ENCODE data around the gene FILIP1L. TPM values are rescaled to one million over a fixed set of nuclear protein-coding genes. Genes with fewer than 3 reads are reported as not detected.
A peak's percentile ranks its signal among the peaks of the same experiment; 100 is the strongest.

FILIP1L gene
- total and polyA plus RNA-seq, 4 experiments from 2014 or later = 0.32 TPM; not detected in 3

DNA sequence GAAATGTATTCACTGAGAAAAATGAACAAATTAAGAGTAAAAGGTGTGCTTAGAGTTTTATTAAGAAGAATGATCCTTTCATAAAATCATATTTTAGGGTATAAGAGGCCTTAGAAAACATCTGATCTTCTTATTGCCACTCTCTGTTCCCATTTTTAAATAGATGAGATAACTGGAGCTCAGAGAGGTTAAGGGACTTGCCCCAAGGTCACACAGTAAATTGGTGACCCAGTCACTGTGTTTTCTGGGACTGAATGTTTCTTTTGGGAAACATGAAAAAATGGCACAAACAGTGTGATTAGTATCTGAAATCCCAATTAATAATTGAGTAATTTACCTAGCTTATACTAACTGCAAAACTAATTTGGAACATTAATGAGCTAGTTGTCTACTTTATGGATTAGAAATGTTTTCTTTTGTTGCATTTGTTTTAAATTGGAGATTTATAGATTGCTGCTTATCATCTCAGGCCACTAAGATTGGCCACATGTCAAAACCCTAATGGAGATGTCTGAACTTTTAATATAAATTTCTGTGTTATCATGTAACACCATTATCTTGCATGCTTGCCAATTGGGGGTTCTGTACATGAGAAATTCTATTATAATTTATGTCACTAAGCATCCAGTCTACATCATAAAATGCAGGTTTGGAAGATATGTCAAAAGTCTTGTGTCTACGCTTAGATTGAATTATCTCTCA is 231.7 kb downstream of the FILIP1L start:
- peaks cover 0 to 1% (median 0%) of the 10 kb centered on the region in 8 donors for H3K9me3 Mint-ChIP-seq

DNA sequence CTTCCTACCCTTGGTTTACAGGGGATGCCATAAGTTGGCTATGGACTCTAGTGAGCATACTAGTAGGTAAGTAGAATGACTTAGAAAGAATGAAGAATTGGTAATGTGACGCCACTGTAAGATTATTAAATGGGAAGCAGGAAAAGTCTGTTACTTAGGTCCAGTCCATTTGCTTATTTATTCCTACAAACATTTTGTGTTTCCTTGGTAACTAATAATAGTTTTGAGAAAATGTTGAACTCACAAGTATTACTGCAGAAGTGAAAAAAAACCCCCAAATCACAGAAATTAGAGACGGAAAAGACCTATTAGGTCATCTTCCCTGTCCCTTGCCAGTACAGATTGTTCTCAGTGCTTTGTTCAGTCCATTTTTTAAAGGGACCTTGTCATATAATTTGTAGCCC is 233.2 kb downstream of the FILIP1L start:
- Mint-ChIP-seq H3K27ac (no peak overlapping the region), H3K9me3 (peaks cover 0 to 1% (median 0%) of the 10 kb centered on the region in 8 donors)

More for the DNA sequence above, 231.7 kb downstream of the FILIP1L start:
- Histone ChIP-seq H3K36me3 (ENCODE audit: insufficient read depth, low read length) (no peaks in the 10 kb centered on the region), H3K9me3 (ENCODE audit: control insufficient read depth in 1 of 2, low read length in 2 of 2) (no peaks in the 10 kb centered on the region), H3K4me3 (ENCODE audit: low read length in 2 of 2) (no peak overlapping the region), H3K27ac (ENCODE audit: low read depth, low read length) (no peak overlapping the region), H3K27me3 (ENCODE audit: insufficient read depth, low read length) (no peaks in the 10 kb centered on the region), H3K4me1 (ENCODE audit: insufficient read depth, low read length) (peaks cover 18% of the 10 kb centered on the region)
- ChIA-PET POLR2A (ENCODE audit: partially characterized antibody) (no interaction called here), CTCF (ENCODE audit: partially characterized antibody) (no interaction called here)
- Mint-ChIP-seq H3K4me3 (no peak overlapping the region), H3K27ac (peak overlapping the region in 1 of 7 donors; percentile 26), H3K27me3 (no peaks in the 10 kb centered on the region), H3K4me1 (peaks cover 23 to 43% (median 27%) of the 10 kb centered on the region in 4 donors), H3K36me3 (peaks cover 0 to 6% of the 10 kb centered on the region in 2 donors)
- intact Hi-C loops (cut with micrococcal nuclease) = no loop called here
- DNase-seq = no peak

DNA sequence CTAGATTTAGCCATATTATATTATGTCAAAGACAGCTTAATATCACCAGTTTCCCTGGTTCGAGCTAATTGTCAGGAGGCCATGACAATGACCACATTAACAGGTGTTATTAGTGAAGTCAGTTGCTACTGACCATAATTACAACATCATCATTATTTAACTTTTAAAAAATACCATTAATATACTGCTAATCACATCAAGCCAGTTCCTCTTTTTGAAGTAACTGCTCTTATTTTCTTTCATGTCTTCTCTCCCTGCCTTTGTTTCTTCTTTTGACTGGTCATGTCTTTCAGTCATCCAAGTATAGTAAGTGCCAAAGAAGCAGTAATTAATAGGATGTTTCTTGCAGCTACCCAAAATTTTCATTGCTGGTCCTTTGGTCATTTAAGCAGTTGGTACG is 235.0 kb downstream of the FILIP1L start:
- Mint-ChIP-seq H3K9me3 (peaks cover 0 to 1% (median 0%) of the 10 kb centered on the region in 8 donors), H3K27me3 (no peaks in the 10 kb centered on the region), H3K4me3 (peak overlapping the region in 1 of 8 donors; percentile 18), H3K4me1 (peaks cover 13 to 41% (median 18%) of the 10 kb centered on the region in 4 donors), H3K36me3 (no peaks in the 10 kb centered on the region), H3K27ac (no peak overlapping the region)
- intact Hi-C loops (cut with micrococcal nuclease) = loop anchor here (5.0 kb wide), 1 partner anchor 62 kb away; the partner anchor contains the start of gene CMSS1
- no peaks in the 10 kb centered on the region for H3K36me3 ChIP-seq (ENCODE audit: insufficient read depth, low read length)
- H3K27ac ChIP-seq (ENCODE audit: low read depth, low read length) = no peak overlapping the region
- CTCF ChIA-PET (ENCODE audit: partially characterized antibody) = interaction anchor here (1.1 kb wide), 1 partner anchor 15 kb away, joined by 3 read pairs; no protein-coding TSS in a partner anchor
- H3K27me3 ChIP-seq (ENCODE audit: insufficient read depth, low read length) = no peaks in the 10 kb centered on the region
- POLR2A ChIA-PET (ENCODE audit: partially characterized antibody) = no interaction called here
- H3K9me3 ChIP-seq (ENCODE audit: control insufficient read depth in 1 of 2, low read length in 2 of 2) = no peaks in the 10 kb centered on the region
- DNase-seq = no peak
- no peak overlapping the region for H3K4me3 ChIP-seq (ENCODE audit: low read length in 2 of 2)
- peaks cover 25% of the 10 kb centered on the region for H3K4me1 ChIP-seq (ENCODE audit: insufficient read depth, low read length)

More for the DNA sequence above, 233.2 kb downstream of the FILIP1L start:
- CTCF ChIA-PET (ENCODE audit: partially characterized antibody) = interaction anchor here (1.0 kb wide), 1 partner anchor 49 kb away, joined by 3 read pairs; no protein-coding TSS in a partner anchor
- no peaks in the 10 kb centered on the region for H3K36me3 ChIP-seq (ENCODE audit: insufficient read depth, low read length)
- H3K9me3 ChIP-seq (ENCODE audit: control insufficient read depth in 1 of 2, low read length in 2 of 2) = no peaks in the 10 kb centered on the region
- no peaks in the 10 kb centered on the region for H3K27me3 Mint-ChIP-seq
- intact Hi-C loops (cut with micrococcal nuclease) = no loop called here
- H3K36me3 Mint-ChIP-seq = peaks cover 0 to 3% of the 10 kb centered on the region in 2 donors
- no peaks in the 10 kb centered on the region for H3K27me3 ChIP-seq (ENCODE audit: insufficient read depth, low read length)
- H3K4me1 ChIP-seq (ENCODE audit: insufficient read depth, low read length) = peaks cover 21% of the 10 kb centered on the region
- POLR2A ChIA-PET (ENCODE audit: partially characterized antibody) = no interaction called here
- H3K4me3 Mint-ChIP-seq = no peak overlapping the region
- H3K4me3 ChIP-seq (ENCODE audit: low read length in 2 of 2) = no peak overlapping the region
- peaks cover 25 to 52% (median 29%) of the 10 kb centered on the region in 4 donors for H3K4me1 Mint-ChIP-seq
- no peak for DNase-seq
- H3K27ac ChIP-seq (ENCODE audit: low read depth, low read length) = no peak overlapping the region

DNA sequence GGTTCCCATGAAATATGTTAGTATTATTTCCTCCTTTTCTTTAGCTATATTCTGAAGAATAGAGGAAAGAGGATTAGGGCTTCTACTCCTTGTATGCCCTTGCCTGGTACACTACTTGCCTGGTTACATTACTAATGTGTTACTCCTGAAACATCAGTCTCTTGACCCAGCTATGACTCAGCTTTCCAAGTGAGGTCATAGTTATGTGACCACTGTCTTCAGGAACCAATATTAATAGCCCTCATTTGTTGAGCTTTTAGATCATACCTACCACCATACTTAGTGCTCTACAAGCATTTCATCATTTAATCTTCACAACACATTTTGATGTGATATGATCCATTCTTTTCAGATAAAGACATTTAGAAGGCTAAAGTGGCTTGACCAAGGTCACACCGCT is 236.3 kb downstream of the FILIP1L start:
- H3K36me3 ChIP-seq (ENCODE audit: insufficient read depth, low read length) = no peaks in the 10 kb centered on the region
- Mint-ChIP-seq H3K9me3 (peaks cover 0 to 1% (median 0%) of the 10 kb centered on the region in 8 donors), H3K27me3 (no peaks in the 10 kb centered on the region), H3K4me3 (peak overlapping the region in 1 of 8 donors; percentile 32), H3K4me1 (peaks cover 7 to 28% (median 9%) of the 10 kb centered on the region in 4 donors), H3K36me3 (no peaks in the 10 kb centered on the region), H3K27ac (peak overlapping the region in 4 of 7 donors; percentile 9 to 44 (median 38))
- no peak overlapping the region for H3K27ac ChIP-seq (ENCODE audit: low read depth, low read length)
- H3K9me3 ChIP-seq (ENCODE audit: control insufficient read depth in 1 of 2, low read length in 2 of 2) = no peaks in the 10 kb centered on the region
- ChIA-PET CTCF (ENCODE audit: partially characterized antibody) (interaction anchor here (0.9 kb wide), 1 partner anchor 69 kb away, joined by 3 read pairs; no protein-coding TSS in a partner anchor), POLR2A (ENCODE audit: partially characterized antibody) (no interaction called here)
- H3K4me3 ChIP-seq (ENCODE audit: low read length in 2 of 2) = no peak overlapping the region
- H3K4me1 ChIP-seq (ENCODE audit: insufficient read depth, low read length) = peaks cover 17% of the 10 kb centered on the region
- DNase-seq = no peak
- H3K27me3 ChIP-seq (ENCODE audit: insufficient read depth, low read length) = no peaks in the 10 kb centered on the region
- intact Hi-C loops (cut with micrococcal nuclease) = loop anchor here (5.0 kb wide), 1 partner anchor 61 kb away; the partner anchor contains the start of gene CMSS1

DNA sequence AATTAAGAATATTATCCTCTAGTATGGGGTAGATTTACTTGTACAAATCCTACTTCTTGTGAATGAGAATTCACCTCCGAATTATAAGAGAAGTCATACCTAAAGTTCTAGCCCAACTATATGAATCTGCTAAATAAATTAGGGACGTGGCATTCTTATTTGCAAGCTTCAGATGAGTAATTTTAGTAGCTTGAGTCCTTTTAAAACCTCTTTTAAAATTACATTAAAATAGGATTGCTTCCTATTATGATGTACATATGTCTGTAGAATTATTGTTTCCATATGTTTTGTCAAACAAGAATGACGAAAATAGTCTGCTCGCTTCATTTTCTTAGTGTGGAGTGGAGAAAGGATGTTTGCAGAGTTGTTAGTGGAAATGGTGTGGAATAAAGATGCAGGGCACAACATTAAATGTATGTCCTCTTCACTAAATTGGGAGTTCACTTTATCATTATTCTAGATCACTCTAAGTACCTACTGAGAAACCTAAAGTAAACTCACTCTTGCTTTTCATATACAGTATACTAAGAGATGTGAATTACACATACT is 237.2 kb downstream of the FILIP1L start:
- H3K27ac Mint-ChIP-seq = peak overlapping the region in 3 of 7 donors; percentile 35 to 88 (median 37)
- H3K9me3 Mint-ChIP-seq = peaks cover 0 to 1% (median 0%) of the 10 kb centered on the region in 8 donors
- intact Hi-C loops (cut with micrococcal nuclease) = loop anchor here (5.0 kb wide), 1 partner anchor 60 kb away; the partner anchor contains the start of gene CMSS1
- POLR2A ChIA-PET (ENCODE audit: partially characterized antibody) = no interaction called here
- H3K27me3 Mint-ChIP-seq = no peaks in the 10 kb centered on the region
- Histone ChIP-seq H3K27me3 (ENCODE audit: insufficient read depth, low read length) (no peaks in the 10 kb centered on the region), H3K27ac (ENCODE audit: low read depth, low read length) (no peak overlapping the region), H3K4me3 (ENCODE audit: low read length in 2 of 2) (no peak overlapping the region), H3K36me3 (ENCODE audit: insufficient read depth, low read length) (no peaks in the 10 kb centered on the region), H3K4me1 (ENCODE audit: insufficient read depth, low read length) (peaks cover 17% of the 10 kb centered on the region), H3K9me3 (ENCODE audit: control insufficient read depth in 1 of 2, low read length in 2 of 2) (no peaks in the 10 kb centered on the region)
- H3K4me1 Mint-ChIP-seq = peaks cover 8 to 27% (median 9%) of the 10 kb centered on the region in 4 donors
- peak overlapping the region in 3 of 8 donors; percentile 8 to 64 (median 57) for H3K4me3 Mint-ChIP-seq
- CTCF ChIA-PET (ENCODE audit: partially characterized antibody) = no interaction called here
- DNase-seq = no peak
- H3K36me3 Mint-ChIP-seq = no peaks in the 10 kb centered on the region

DNA sequence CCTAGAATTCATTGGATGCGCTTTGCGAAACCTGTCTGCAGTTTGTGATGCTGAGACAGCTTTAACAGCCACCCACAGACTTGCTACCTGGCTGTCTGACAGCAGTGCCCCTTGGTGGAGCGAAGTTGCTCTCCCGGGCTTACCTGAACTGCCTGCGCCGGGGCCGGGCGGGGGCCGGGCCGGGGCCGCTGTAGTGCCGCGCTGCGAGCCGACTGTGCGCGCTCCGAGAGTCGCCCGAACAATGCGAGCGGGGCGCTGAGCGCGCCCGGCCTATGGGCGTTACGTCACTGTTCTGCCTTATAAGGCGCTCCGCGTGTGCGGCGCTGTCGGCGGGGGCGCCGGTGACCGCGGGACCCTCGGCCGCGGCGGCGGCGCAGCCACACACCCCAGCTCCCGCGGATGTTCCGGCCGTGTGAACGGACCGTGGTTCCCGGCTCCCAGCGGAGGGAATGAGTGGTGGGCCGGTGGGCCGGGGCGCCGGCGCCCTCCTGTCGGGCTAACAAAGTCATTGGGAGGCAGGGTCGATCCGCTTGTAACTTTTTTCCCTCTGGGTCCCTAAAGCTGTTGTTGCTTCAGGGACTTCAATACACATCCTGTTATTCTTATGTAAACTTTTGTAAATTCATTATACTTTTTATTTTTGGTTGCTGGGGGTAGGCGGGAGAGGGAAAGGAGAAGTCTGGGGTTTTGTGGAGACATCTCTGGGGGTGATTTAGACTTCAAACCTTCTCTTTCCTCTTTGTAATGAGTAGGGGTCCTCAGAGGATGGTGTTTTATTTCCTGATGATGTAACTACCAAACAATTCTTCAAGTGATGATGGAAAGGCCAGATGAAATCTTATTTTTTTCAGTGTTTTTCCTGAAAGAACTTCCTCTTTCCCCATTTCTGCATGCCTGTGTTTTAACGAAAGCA is 238.1 kb downstream of the FILIP1L start:
- Mint-ChIP-seq H3K9me3 (peaks cover 0 to 1% (median 0%) of the 10 kb centered on the region in 8 donors), H3K36me3 (no peaks in the 10 kb centered on the region), H3K4me3 (peak overlapping the region; percentile 72 to 85 (median 82)), H3K4me1 (peaks cover 8 to 27% (median 9%) of the 10 kb centered on the region in 4 donors), H3K27ac (peak overlapping the region; percentile 15 to 88 (median 83)), H3K27me3 (no peaks in the 10 kb centered on the region)
- Histone ChIP-seq H3K27ac (ENCODE audit: low read depth, low read length) (peak overlapping the region; percentile 45), H3K36me3 (ENCODE audit: insufficient read depth, low read length) (no peaks in the 10 kb centered on the region), H3K27me3 (ENCODE audit: insufficient read depth, low read length) (no peaks in the 10 kb centered on the region), H3K4me1 (ENCODE audit: insufficient read depth, low read length) (peaks cover 17% of the 10 kb centered on the region), H3K9me3 (ENCODE audit: control insufficient read depth in 1 of 2, low read length in 2 of 2) (no peaks in the 10 kb centered on the region), H3K4me3 (ENCODE audit: low read length in 2 of 2) (peak overlapping the region; percentile 51 to 71)
- ChIA-PET POLR2A (ENCODE audit: partially characterized antibody) (no interaction called here), CTCF (ENCODE audit: partially characterized antibody) (interaction anchor here (1.0 to 1.2 kb wide), 2 partner anchors 10 to 45 kb away, joined by 3 read pairs; no protein-coding TSS in a partner anchor)
- intact Hi-C loops (cut with micrococcal nuclease) = loop anchor here (5.0 kb wide), 1 partner anchor 59 kb away; the partner anchor contains the start of gene CMSS1
- DNase-seq = peak; percentile 66 to 74 (median 68)
